HG03439 (cell line): ENCODE results near the gene SHMT2.

Experiments used
- ATAC-seq: cut with Tn5 transposase; IDR thresholded peaks from one replicate; pipeline ENCODE4 v1.9.1; 2021; ENCODE audit warnings: mild to moderate bottlenecking, moderate library complexity; ENCODE audit not compliant: unreplicated experiment

Gene SHMT2

DNA sequence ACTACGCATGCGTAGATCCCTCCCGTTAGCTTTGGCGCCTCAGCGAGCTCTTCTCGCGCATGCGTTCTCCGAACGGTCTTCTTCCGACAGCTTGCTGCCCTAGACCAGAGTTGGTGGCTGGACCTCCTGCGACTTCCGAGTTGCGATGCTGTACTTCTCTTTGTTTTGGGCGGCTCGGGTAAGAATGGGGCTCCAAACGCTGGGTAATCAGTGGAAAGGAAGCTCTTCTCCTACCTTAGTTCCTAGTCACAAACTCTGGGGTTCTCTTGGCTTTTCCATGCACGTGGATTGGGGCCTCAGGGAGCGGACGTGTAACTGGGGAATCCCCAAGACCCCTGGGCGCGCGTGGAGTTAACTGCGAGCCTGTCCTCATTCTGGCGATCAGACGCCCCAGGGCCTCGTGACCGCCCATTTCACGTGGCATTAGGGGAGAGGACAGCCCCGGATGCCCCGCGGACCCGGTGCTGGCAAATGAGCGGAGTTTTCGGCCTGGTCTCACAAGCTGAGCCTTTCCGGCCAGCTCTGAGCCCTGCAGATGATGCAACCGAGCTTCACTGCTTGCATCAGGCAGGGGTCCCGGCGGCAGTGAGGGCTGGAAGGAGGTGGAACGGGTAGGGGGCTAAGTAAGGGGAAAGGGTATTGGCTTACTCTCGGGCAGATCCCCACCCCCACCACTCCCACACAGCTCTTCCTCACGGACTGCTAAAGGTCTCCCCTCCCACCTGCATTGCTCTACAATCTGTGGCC is at the start of gene SHMT2:
SHMT2 (plus strand) TSS at position 78 of the 747 bp plus-strand sequence; CDS start at position 146, 68 bp downstream.
- peak; percentile 58 for ATAC-seq

DNA sequence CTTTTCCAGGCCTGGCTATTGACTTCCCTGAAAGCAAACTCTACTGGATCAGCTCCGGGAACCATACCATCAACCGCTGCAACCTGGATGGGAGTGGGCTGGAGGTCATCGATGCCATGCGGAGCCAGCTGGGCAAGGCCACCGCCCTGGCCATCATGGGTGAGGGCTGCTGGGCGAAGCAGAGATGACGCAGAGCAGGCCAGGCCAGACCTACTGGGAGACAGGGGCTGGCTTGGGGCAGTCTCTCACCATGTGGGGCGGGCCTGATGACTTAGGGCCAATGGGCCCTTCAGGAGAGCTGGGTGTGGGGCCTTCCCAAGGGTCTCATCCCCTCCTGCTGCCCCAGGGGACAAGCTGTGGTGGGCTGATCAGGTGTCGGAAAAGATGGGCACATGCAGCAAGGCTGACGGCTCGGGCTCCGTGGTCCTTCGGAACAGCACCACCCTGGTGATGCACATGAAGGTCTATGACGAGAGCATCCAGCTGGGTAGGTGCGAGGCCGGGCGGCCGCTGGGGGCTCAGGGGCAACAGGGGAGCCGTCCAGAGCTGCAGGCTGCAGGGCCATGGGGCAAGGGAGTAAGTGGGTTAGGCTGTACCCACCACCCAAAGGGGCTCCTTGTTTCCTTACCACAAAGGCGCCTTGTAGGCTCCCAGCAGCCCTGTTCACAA is 49.1 kb upstream of the SHMT2 start:
- no peak for ATAC-seq

DNA sequence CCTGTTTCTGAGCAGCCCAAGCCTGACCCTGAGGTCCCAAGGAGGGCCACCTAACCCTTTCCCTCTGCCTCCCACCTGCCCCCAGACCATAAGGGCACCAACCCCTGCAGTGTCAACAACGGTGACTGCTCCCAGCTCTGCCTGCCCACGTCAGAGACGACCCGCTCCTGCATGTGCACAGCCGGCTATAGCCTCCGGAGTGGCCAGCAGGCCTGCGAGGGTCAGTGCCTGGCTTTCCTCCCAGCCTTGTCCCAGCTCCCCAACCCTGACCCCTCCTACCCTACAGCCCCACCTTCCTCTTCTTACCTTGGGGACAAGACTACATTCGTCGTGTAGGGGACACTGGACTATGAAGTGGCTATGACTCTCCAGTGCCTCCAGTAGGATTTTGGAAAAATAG is 48.4 kb upstream of the SHMT2 start:
- ATAC-seq = no peak

DNA sequence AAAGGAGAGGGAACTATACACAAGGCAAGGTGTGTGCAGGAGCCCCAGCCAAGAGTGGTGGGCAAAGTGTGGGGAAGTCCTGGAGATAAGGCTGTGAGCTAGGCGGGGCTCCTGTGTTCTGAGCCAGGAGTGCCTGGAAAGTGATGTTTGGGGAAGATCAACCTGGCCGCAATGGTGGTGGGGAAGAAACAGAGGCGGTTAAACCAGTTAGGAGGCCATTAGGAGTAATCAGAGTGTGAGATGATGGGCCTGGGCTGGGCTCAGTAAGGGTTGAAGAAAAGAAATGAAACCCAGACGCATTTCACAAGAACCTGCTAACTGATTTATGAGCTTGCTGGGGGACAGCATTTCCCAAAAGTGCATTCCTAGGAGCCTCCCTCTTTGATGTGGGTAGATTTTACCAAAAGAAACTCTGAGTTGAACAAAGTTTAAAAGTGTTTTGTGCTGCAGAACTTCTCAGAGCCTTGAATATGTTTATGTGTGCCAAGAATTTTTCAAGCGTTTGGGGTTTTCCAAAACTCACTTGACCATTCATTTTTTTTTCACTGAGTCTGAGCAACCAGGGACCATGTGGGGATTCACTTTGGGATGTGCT is 47.9 kb upstream of the SHMT2 start:
- no peak for ATAC-seq

DNA sequence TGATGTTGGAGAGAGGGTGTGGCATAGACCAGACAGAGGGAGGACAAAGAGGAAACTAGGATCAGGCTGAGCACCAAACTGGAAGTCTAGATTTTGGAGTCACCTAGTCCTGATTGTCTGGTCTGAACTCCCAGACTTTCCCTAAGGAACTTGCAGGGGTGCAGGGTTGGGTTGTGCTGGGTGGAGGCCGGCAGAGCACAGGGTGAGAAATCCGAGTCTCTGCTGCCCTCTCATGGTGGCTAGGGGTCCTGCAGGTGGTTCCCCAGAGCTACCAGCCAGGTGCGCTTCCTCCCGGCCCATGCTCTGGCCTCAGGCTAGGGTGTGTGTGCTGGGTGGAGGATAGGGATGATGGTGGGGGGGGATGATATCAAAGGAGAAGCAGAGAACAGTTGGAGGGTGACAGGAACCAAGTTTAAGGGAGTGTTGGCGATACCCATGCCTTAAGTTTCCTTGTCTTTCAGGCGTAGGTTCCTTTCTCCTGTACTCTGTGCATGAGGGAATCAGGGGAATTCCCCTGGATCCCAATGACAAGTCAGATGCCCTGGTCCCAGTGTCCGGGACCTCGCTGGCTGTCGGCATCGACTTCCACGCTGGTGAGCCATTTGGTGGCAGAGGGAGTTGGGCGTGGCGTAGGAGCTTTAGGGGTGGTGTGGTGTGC is 46.5 kb upstream of the SHMT2 start:
- peak; percentile 68 for ATAC-seq

DNA sequence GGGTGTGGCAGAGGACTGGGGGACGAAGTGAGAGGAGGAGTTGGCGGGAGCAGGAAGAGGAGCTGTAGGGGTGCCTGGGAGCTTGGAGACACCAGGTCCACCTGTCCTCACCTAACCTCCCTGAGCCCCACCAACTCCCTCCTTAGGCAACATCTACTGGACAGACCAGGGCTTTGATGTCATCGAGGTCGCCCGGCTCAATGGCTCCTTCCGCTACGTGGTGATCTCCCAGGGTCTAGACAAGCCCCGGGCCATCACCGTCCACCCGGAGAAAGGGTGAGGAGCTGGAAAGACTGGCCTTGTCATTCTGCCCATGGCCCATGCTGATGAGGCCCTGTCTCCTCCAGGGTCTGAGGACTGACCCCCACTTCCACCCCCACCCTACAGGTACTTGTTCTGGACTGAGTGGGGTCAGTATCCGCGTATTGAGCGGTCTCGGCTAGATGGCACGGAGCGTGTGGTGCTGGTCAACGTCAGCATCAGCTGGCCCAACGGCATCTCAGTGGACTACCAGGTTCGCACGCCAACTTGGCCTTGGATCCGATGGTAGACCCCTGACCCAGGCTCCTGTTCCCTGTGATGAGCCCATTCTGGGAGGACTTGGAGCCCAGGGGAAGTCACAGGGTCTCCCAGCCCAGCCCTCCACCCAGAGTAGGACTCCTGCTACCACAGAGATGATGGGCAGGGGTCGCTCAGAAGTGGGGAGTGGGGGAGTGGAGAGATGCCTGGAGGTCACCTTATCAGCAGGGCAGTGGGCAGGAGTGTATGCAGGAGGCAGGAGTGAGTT is 45.4 kb upstream of the SHMT2 start:
- ATAC-seq = no peak

DNA sequence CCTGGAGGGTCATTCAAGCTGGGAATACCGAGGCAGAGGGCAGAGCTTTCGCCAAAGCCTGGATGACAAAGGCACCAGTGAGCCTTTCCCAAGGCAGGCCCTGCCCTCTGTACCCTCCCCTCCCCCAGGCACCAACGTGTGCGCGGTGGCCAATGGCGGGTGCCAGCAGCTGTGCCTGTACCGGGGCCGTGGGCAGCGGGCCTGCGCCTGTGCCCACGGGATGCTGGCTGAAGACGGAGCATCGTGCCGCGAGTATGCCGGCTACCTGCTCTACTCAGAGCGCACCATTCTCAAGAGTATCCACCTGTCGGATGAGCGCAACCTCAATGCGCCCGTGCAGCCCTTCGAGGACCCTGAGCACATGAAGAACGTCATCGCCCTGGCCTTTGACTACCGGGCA is 44.1 kb upstream of the SHMT2 start:
- no peak for ATAC-seq

DNA sequence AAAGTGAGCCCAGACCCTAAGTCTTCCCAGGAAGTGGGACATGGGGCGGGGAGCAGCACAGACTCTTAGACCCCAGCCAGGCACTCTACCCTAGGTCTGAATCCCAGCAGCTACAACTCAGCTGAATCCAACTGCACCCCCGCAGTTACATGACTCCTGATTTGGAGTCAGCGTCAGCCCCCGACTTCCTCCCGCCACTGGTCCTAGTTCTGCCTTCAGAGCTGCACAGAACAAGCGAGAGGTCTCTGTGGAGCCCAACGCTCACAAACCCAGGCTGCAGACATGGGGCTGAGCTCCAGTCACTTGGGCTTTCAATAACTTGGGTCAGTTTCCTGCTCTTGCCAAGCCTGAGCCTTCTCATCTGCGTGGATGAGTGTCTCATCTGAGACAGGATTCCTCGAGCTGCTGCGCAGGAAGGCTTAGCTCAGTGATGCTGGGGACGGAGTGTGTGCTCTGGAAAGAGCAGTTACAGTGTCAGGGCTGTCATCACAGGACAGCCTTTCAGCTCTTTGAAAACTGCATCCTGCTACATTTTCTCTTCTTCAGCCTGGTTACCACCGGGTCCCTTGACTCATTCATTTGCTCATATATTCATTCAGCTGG is 43.5 kb upstream of the SHMT2 start:
- no peak for ATAC-seq

DNA sequence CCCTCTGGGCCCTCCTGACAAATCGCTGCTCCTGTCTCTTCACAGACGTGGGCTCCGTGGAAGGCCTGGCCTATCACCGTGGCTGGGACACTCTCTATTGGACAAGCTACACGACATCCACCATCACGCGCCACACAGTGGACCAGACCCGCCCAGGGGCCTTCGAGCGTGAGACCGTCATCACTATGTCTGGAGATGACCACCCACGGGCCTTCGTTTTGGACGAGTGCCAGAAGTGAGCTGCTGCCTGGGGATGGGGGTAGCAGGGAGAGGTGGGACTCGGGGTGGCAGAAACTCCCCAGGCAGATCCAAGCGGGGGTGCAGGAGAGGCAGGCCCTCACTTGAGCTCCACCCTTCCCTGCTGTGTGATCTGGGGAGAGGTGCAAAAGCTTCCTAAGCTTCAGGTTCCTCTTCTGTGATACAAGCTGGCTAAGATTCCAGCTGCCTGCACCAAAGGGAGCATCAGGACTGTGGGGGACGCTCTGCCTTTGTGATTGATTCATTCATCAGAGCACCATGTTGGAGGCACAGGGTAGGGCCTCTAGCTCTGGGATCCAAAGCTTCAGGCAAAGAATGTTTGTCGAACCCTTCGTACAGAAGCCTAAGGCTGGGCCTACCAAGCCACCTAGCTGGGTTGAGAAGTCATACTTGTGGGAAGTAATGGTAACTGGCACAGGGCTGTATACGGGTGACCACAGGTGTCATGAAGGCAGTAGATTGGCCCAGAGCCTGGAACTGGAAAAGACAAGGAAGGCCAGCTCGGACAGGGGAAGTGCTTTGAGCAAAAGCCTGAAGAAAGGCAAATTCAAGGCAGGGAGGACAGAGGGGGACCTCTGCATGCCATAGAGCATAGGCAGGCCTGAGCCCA is 42.1 kb upstream of the SHMT2 start:
- ATAC-seq = no peak

DNA sequence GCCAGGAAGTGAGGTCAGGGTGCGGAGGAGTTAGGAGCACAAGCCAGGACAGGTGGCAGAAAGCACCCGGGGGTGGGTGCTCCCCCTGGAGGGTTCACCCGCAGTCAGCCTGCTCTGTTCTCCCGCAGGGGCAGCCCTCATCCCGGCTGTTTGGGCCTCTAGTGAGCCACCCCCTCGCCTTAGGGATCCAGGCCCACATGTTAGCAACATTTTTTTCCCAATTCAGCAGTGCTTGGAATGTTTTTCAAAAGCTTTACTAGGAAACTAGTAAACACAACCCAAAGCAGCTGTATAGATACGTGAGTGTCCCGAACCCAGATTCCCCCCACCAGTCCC is 41.5 kb upstream of the SHMT2 start:
- no peak for ATAC-seq

DNA sequence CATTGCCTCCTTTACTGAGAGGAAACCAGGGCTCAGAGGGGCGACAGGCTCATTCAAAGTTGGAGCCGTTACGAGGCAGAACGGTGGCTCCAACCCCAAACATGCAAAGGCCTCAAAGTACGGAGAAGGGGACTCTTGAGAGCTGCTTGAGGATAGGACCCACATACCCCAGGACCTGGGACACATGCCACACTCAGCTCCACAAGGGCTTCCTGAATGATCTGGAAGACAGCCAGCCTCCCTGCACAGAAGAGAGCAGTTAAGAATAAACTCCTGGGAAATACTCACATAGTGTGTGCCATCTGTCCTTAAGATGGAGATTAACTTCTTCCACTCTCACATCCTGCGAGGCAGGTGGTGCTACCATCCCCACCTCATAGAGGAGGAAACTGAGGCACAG is 39.5 kb upstream of the SHMT2 start:
- no peak for ATAC-seq

DNA sequence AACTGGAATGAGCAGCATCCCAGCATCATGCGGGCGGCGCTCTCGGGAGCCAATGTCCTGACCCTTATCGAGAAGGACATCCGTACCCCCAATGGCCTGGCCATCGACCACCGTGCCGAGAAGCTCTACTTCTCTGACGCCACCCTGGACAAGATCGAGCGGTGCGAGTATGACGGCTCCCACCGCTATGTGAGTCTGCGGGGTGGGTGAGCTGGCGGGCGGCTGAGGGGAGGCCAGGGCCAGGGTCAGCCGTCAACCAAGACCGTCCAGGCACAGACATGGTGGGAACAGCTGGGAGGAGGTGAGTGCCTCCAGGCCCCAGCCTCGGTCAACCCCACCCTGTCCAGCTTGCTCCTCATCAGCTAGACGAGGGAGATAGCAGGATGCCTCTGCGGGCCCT is 38.7 kb upstream of the SHMT2 start:
- no peak for ATAC-seq

DNA sequence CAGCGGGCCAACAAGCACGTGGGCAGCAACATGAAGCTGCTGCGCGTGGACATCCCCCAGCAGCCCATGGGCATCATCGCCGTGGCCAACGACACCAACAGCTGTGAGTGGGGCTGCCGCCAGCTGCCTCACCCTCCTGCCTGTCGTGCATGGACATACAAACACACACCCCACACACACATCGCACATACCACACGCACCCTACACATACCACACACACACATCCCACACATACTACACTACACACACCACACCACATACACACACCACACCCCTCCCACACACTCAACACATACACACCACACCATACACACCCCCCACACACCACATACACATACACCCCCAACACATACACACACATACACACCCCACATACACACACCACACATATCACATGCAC is 38.1 kb upstream of the SHMT2 start:
- ATAC-seq = no peak

DNA sequence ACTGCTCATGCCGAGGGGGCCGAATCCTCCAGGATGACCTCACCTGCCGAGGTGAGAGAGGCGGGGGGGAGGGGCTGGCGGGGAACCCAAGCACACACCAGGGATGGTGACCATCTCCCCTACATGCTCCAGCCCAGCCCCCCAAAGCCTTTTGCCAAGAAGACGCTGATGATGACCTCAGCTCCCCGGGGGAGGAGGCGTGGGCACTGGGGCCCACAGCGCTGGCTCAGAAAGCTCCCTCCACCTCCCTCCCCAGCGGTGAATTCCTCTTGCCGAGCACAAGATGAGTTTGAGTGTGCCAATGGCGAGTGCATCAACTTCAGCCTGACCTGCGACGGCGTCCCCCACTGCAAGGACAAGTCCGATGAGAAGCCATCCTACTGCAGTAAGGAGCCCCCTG is 36.6 kb upstream of the SHMT2 start:
- ATAC-seq = no peak

DNA sequence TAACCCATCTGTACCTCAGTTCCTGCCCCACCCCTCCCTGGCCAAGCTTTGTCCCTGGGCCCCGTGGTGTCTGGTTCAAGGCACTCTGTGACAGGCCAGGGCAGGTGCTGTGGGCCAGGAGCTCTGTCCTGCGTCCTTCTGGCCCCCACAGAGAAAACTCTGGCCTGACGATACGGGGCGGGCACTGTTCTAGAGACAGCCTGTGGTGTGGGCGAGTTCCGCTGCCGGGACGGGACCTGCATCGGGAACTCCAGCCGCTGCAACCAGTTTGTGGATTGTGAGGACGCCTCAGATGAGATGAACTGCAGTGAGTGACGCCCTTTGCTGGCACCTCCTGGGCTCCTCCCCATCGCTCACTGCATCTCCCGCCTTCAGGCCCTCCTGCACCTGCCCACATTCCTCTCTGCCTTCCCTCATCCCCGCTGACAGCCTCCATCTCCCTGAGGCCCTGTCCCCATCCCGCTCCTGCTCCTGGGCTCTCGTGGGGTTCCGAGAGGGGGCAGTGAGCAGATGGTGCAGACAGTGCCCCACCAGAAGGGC is 35.7 kb upstream of the SHMT2 start:
- ATAC-seq = no peak

DNA sequence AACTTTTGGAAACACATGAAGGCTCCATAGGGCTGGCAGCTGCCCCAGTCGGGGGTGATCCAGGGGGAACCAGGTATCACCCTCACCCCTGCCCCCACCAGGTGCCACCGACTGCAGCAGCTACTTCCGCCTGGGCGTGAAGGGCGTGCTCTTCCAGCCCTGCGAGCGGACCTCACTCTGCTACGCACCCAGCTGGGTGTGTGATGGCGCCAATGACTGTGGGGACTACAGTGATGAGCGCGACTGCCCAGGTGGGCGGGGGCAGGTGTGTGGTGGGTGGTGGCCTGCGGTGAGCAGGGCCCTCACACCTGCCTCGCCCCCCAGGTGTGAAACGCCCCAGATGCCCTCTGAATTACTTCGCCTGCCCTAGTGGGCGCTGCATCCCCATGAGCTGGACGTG is 35.3 kb upstream of the SHMT2 start:
- ATAC-seq = no peak

DNA sequence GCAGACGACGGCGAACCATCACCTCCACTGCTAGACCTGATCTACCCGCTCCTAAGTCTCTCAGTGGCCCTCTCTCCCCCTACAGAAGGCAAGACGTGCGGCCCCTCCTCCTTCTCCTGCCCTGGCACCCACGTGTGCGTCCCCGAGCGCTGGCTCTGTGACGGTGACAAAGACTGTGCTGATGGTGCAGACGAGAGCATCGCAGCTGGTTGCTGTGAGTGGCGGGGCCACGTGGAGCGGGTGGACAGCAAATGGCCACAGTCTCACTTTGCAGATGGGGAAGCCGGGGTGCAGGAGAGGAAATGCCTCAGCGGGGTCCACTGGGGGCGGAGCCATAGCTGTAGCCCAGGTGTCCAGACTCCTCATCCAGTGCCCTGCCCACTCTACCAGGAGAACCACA is 34.3 kb upstream of the SHMT2 start:
- no peak for ATAC-seq

DNA sequence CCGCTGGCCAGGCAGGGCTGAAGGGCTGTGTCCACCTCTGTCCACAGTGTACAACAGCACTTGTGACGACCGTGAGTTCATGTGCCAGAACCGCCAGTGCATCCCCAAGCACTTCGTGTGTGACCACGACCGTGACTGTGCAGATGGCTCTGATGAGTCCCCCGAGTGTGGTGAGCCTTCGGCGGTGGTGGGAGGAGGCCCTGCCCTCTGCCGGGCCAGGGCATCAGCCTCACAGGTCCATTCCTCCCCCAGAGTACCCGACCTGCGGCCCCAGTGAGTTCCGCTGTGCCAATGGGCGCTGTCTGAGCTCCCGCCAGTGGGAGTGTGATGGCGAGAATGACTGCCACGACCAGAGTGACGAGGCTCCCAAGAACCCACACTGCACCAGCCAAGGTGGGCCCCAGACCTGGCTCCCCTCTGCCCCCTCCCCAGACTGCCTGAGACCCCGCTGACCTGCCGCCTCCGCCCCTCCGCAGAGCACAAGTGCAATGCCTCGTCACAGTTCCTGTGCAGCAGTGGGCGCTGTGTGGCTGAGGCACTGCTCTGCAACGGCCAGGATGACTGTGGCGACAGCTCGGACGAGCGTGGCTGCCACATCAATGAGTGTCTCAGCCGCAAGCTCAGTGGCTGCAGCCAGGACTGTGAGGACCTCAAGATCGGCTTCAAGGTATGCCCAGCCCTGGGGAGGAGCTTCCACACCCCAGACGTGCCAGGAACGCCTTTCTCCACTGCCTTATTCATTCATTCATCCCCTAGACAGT is 33.7 kb upstream of the SHMT2 start:
- ATAC-seq = no peak

DNA sequence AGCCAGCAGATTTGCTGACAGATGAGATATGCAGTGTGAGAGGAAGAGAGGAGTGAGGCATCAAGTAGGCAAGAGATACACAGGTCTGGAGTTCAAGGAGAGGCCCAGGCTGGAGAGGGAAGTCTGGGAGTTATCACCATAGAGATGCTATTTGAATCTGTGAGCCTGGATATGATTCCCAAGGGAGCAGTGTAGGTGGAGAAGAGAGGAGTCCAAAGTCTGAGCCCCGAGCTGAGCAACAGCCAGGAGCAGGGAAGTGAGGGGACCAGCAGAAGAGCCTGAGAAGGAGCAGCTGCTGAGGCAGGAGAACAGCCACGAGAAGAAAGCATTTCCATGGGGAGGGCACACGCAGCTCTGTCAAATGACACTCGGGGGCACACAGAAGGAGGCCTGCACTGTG is 33.1 kb upstream of the SHMT2 start:
- ATAC-seq = no peak
